GM23338 (cell line): ENCODE results near the gene NHLRC4.

Experiments used
- EZH2 ChIP-seq: fragments of 200-600 bp; sonication (generic); IDR thresholded peaks from one replicate; pipeline ENCODE4 v1.8.0; 2017; ENCODE audit warnings: antibody characterized with exemption, mild to moderate bottlenecking, low read depth; ENCODE audit not compliant: unreplicated experiment
- EZH2phosphoT487 ChIP-seq: fragments of 200-600 bp; sonication (generic); IDR thresholded peaks from one replicate; pipeline ENCODE4 v1.8.1; 2018; ENCODE audit warnings: antibody characterized with exemption; ENCODE audit not compliant: unreplicated experiment
- POLR2AphosphoS5 ChIP-seq: IDR thresholded peaks from 2 replicates; pipeline ENCODE4 v1.6.1; 2016; ENCODE audit warnings: antibody characterized with exemption, low read depth
- TF ChIP-seq, protein P1 (sequence below), 2 experiments: fragments of 200-600 bp in 1 of 2; sonication (generic) in 1 of 2; conservative IDR thresholded peaks; 2 replicates each; pipeline versions ENCODE4 v1.5.1 to v1.6.1; 2016 to 2017; ENCODE audit warnings: antibody characterized with exemption in 2 of 2, low read depth in 2 of 2, mild to moderate bottlenecking in 2 of 2, moderate library complexity in 1 of 2

DNA sequence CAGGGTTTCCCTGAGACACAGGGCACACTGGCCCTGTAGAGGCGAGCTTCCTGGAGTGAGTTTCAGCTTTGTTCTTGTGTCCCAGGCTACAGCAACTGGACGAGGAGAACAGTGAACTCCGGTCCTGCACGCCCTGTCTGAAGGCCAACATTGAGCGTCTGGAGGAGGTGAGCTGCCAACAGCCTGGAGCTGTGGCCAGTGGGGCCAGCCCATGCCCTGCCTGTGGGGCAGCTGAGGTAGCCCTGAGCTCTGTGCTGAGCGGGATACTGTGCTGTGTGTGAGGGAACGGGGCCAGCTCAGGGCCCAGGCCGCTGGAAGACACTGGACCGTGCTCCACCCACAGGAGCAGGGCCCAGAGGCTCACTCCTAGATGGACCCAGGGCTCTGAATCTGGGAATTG lies 47.9 kb upstream of the NHLRC4 start:
- TF ChIP-seq, protein P1, sequence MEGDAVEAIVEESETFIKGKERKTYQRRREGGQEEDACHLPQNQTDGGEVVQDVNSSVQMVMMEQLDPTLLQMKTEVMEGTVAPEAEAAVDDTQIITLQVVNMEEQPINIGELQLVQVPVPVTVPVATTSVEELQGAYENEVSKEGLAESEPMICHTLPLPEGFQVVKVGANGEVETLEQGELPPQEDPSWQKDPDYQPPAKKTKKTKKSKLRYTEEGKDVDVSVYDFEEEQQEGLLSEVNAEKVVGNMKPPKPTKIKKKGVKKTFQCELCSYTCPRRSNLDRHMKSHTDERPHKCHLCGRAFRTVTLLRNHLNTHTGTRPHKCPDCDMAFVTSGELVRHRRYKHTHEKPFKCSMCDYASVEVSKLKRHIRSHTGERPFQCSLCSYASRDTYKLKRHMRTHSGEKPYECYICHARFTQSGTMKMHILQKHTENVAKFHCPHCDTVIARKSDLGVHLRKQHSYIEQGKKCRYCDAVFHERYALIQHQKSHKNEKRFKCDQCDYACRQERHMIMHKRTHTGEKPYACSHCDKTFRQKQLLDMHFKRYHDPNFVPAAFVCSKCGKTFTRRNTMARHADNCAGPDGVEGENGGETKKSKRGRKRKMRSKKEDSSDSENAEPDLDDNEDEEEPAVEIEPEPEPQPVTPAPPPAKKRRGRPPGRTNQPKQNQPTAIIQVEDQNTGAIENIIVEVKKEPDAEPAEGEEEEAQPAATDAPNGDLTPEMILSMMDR (conservative IDR thresholded peaks at IDR 0.05; ENCODE audit: low read depth in 2 of 2) = no peak
- no peak for TF ChIP-seq POLR2AphosphoS5
- no peak for TF ChIP-seq EZH2phosphoT487
- TF ChIP-seq EZH2 = no peak
